Measurements from ENCODE around the gene PRG3.

DNA sequence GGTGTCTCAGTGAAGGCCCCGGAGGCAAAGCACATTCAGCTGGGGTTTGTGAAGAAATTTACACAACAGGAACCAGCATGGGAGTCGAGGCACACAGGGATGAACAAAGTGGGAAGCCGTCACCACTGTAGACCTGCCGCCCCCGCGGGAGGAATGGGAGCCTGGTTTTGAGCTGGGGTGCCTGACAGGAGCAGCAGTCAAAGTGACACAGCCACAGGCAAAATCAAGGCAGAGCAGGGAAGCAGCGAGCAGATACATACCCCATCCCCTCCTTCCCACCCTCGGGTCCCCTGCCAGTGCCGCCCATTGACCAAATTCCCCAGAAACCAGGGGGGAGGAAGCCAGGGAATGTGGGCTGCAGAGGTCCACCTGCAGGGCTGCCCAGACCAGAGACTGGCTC, 22.0 kb downstream of the PRG3 start:
- TF ChIP-seq EZH2 (IDR thresholded peaks at IDR 0.05; ENCODE audit: low read depth) (no peak), CTCF (conservative IDR thresholded peaks at IDR 0.05) (no peak)

Data from PC-9 (cell line).